ENCODE results near the gene CNTRL.

- TF ChIP-seq TAF1 (IDR thresholded peaks at IDR 0.05; ENCODE audit: low read depth) (no peak), CTCF (IDR thresholded peaks at IDR 0.05; ENCODE audit: poor library complexity, severe bottlenecking) (no peak), EZH2 (IDR thresholded peaks at IDR 0.05; ENCODE audit: borderline replicate concordance, insufficient read depth, low read length, poor library complexity, severe bottlenecking) (no peak), REST (IDR thresholded peaks at IDR 0.05; ENCODE audit: borderline replicate concordance) (no peak), MXI1 (conservative IDR thresholded peaks at IDR 0.05; ENCODE audit: poor library complexity, severe bottlenecking) (no peak), EP300 (conservative IDR thresholded peaks at IDR 0.05; ENCODE audit: poor library complexity, severe bottlenecking) (no peak), POLR2AphosphoS5 (IDR thresholded peaks at IDR 0.05) (no peak)
Observed at GRCh38 chr9:121143771-121144170, 69.0 kb downstream of the CNTRL start.

Data from neural cell (in vitro differentiated cells).